ENCODE results near the gene RNF41. TPM values are rescaled to one million over a fixed set of nuclear protein-coding genes. Genes with fewer than 3 reads are reported as not detected.

The RNF41 gene
- total and polyA plus RNA-seq, 3 donors from 2014 or later: 49.3 to 70.2 (median 63.7) TPM

- no peaks in the 10 kb centered on the region for H3K27me3 ChIP-seq
- no peaks in the 10 kb centered on the region for H3K9me3 ChIP-seq
- intact Hi-C loops (cut with DNase I; ENCODE audit: low total_unique reads): no loop called here
- WGBS, 2 donors: 93 to 94% methylated on average over 11 of the region's 11 CpGs
- H3K4me1 ChIP-seq: peaks cover 36% of the 10 kb centered on the region
- DNase-seq: no peak
- TF ChIP-seq CTCF (IDR thresholded peaks at IDR 0.05) (no peak), POLR2A (IDR thresholded peaks at IDR 0.05) (no peak)
- no peak overlapping the region for H3K27ac ChIP-seq
- H3K36me3 ChIP-seq (ENCODE audit: low read depth, missing control alignments): no peaks in the 10 kb centered on the region
- H3K4me3 ChIP-seq: no peak overlapping the region
Observed at GRCh38 chr12:56155256-56155845, 66.4 kb downstream of the RNF41 start.

GRCh38 chr12:56154818-56155217 is 66.9 kb downstream of the RNF41 start:
- H3K4me3 ChIP-seq: no peak overlapping the region
- no peaks in the 10 kb centered on the region for H3K27me3 ChIP-seq
- no peak for TF ChIP-seq CTCF (IDR thresholded peaks at IDR 0.05)
- TF ChIP-seq POLR2A (IDR thresholded peaks at IDR 0.05): no peak
- H3K27ac ChIP-seq: no peak overlapping the region
- intact Hi-C loops (cut with DNase I; ENCODE audit: low total_unique reads): no loop called here
- no peaks in the 10 kb centered on the region for H3K9me3 ChIP-seq
- no peaks in the 10 kb centered on the region for H3K36me3 ChIP-seq (ENCODE audit: low read depth, missing control alignments)
- peaks cover 31% of the 10 kb centered on the region for H3K4me1 ChIP-seq
- WGBS, 2 donors: 75 to 93% methylated on average over 5 of the region's 5 CpGs
- no peak for DNase-seq

GRCh38 chr12:56154246-56154771 is 67.4 kb downstream of the RNF41 start:
- intact Hi-C loops (cut with DNase I; ENCODE audit: low total_unique reads): no loop called here
- Histone ChIP-seq H3K4me3 (no peak overlapping the region), H3K27me3 (no peaks in the 10 kb centered on the region), H3K9me3 (no peaks in the 10 kb centered on the region), H3K36me3 (ENCODE audit: low read depth, missing control alignments) (no peaks in the 10 kb centered on the region), H3K27ac (peak overlapping the region in 1 of 2 donors; percentile 92), H3K4me1 (peaks cover 26% of the 10 kb centered on the region)
- TF ChIP-seq CTCF (IDR thresholded peaks at IDR 0.05) (no peak), POLR2A (IDR thresholded peaks at IDR 0.05) (no peak)
- WGBS, 2 donors: 83 to 95% methylated on average over 1 of the region's 1 CpG
- DNase-seq: no peak

GRCh38 chr12:56153678-56154065 is 68.0 kb downstream of the RNF41 start:
- 54 to 60% methylated on average over 5 of the region's 5 CpGs for WGBS, 2 donors
- H3K27ac ChIP-seq: peak overlapping the region; percentile 77 to 92
- H3K9me3 ChIP-seq: no peaks in the 10 kb centered on the region
- peaks cover 25% of the 10 kb centered on the region for H3K4me1 ChIP-seq
- intact Hi-C loops (cut with DNase I; ENCODE audit: low total_unique reads): no loop called here
- H3K4me3 ChIP-seq: no peak overlapping the region
- no peaks in the 10 kb centered on the region for H3K27me3 ChIP-seq
- peak; percentile 76 for DNase-seq
- H3K36me3 ChIP-seq (ENCODE audit: low read depth, missing control alignments): no peaks in the 10 kb centered on the region
- TF ChIP-seq CTCF (IDR thresholded peaks at IDR 0.05): no peak
- TF ChIP-seq POLR2A (IDR thresholded peaks at IDR 0.05): no peak

Measured in testis (tissue), 3 donors.